CD4-positive, alpha-beta T cell (primary cell): ENCODE data around the gene COPA. TPM values are rescaled to one million over a fixed set of nuclear protein-coding genes. Genes with fewer than 3 reads are reported as not detected.

ENCODE experiments used
- ATAC-seq: fragments of 200-7000 bp; cut with Tn5 transposase; one replicate; pipeline ENCODE4 v1.10.0; 2022; ENCODE audit warnings: mild to moderate bottlenecking; ENCODE audit not compliant: poor library complexity
- CTCF ChIA-PET: fragments of 350-600 bp; sonication (Branson Sonifier 250); formaldehyde crosslinking; loops from one replicate; lab custom pipeline; 2021; ENCODE audit warnings: antibody characterized with exemption, inconsistent platforms; lab: Charles Lee
- POLR2A ChIA-PET: fragments of 350-600 bp; sonication (Branson Sonifier 250); formaldehyde crosslinking; loops from one replicate; lab custom pipeline; 2021; ENCODE audit warnings: antibody characterized with exemption, inconsistent platforms; lab: Charles Lee
- DNase-seq, 14 experiments: peaks; one replicate each; pipeline ENCODE4 v3.0.0-alpha.2; 2013 to 2020; ENCODE audit warnings: mixed read lengths in 2 of 14
- H3K27ac ChIP-seq, 2 donors: one replicate each; pipeline versions ENCODE4 v1.5.1 to v1.7.0; 2013; ENCODE audit warnings: low read length in 2 of 2, low read depth in 1 of 2, mild to moderate bottlenecking in 1 of 2
- H3K27me3 ChIP-seq, 2 experiments: 1 replicate in 1 of 2; 2 replicates in 1 of 2; pipeline versions ENCODE4 v1.6.1 to v1.7.0; 2013; ENCODE audit warnings: low read length in 2 of 2, control low read depth in 1 of 2, mild to moderate bottlenecking in 1 of 2, moderate library complexity in 1 of 2; ENCODE audit not compliant: insufficient read depth in 2 of 2, control insufficient read depth in 1 of 2
- H3K36me3 ChIP-seq: one replicate; pipeline ENCODE4 v1.6.1; 2013; ENCODE audit warnings: low read length, control low read depth; ENCODE audit not compliant: insufficient read depth
- H3K4me1 ChIP-seq: one replicate; pipeline ENCODE4 v1.6.1; 2013; ENCODE audit warnings: low read length, control low read depth; ENCODE audit not compliant: insufficient read depth
- H3K4me3 ChIP-seq: one replicate; pipeline ENCODE4 v1.5.1; 2013; ENCODE audit warnings: mild to moderate bottlenecking, low read length, moderate library complexity
- H3K9me3 ChIP-seq, 2 experiments: 1 replicate in 1 of 2; 2 replicates in 1 of 2; pipeline versions ENCODE4 v1.6.1 to v1.7.0; 2013; ENCODE audit warnings: low read length in 2 of 2, mild to moderate bottlenecking in 2 of 2, control low read depth in 1 of 2, moderate library complexity in 1 of 2; ENCODE audit not compliant: control insufficient read depth in 1 of 2, insufficient read depth in 1 of 2
- H3K27ac Mint-ChIP-seq: one replicate; pipeline ENCODE4 v1.8.0; 2020; ENCODE audit warnings: mixed read lengths
- H3K27me3 Mint-ChIP-seq: one replicate; pipeline ENCODE4 v1.8.0; 2021; ENCODE audit warnings: mixed read lengths
- H3K36me3 Mint-ChIP-seq: one replicate; pipeline ENCODE4 v1.8.0; 2021; ENCODE audit warnings: low read depth, mixed read lengths
- H3K4me1 Mint-ChIP-seq: one replicate; pipeline ENCODE4 v1.8.0; 2021; ENCODE audit warnings: low read depth, mixed read lengths
- H3K4me3 Mint-ChIP-seq: one replicate; pipeline ENCODE4 v1.8.0; 2020; ENCODE audit warnings: mild to moderate bottlenecking, mixed read lengths
- H3K9me3 Mint-ChIP-seq: one replicate; pipeline ENCODE4 v1.8.0; 2020; ENCODE audit warnings: mixed read lengths
- intact Hi-C, 2 experiments: fragments of 100-400 bp; cut with DNase I in 1 of 2; cut with micrococcal nuclease in 1 of 2; formaldehyde crosslinking; loops; one replicate each; pipeline versions ENCODE4 v1.15.1 to v1.9.0; 2023 to 2025; cut with DNase I, micrococcal nuclease
- total RNA-seq, 174 experiments: library from RNA in 2 of 174; stranded (reverse) in 2 of 174; gene quantifications; one replicate each; pipeline ENCODE4 v1.2.3 and lab custom pipeline; 2021 to 2026
- TF ChIP-seq, protein P1 (sequence below): fragments of 200-600 bp; IDR thresholded peaks from one replicate; pipeline ENCODE4 v1.8.0; 2022; ENCODE audit warnings: antibody characterized with exemption, mild to moderate bottlenecking

COPA gene
- total RNA-seq, 2 experiments from 2014 or later, result 95.0 to 107 TPM

DNA sequence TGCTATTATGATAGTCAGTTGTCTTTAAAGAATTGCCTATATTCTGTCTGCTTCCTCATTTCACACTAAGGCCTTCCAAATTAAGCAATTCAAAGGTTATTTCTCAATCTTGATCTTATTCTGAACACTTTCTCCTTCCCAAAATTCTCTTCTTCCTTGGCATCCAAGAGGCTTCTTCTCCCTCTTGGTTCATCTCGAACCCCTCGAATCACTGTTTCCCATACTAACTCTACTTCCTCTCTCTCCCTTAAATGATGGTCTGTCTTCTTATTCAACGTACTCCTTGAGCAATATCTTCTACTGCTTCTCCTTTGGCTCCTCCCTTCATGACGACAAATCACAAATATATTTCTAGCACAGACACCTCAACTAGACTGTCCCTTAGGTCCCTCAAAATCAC, 4.5 kb downstream of the COPA start:
- H3K9me3 ChIP-seq, result no peaks in the 10 kb centered on the region
- Mint-ChIP-seq H3K4me1 (peaks cover 57% of the 10 kb centered on the region), H3K27ac (no peak overlapping the region), H3K27me3 (no peaks in the 10 kb centered on the region), H3K9me3 (no peaks in the 10 kb centered on the region), H3K4me3 (no peak overlapping the region), H3K36me3 (peaks cover 86% of the 10 kb centered on the region)
- ChIA-PET POLR2A (no interaction called here), CTCF (no interaction called here)
- no peaks in the 10 kb centered on the region for H3K27me3 ChIP-seq
- no peak overlapping the region for H3K4me3 ChIP-seq
- TF ChIP-seq, protein P1, sequence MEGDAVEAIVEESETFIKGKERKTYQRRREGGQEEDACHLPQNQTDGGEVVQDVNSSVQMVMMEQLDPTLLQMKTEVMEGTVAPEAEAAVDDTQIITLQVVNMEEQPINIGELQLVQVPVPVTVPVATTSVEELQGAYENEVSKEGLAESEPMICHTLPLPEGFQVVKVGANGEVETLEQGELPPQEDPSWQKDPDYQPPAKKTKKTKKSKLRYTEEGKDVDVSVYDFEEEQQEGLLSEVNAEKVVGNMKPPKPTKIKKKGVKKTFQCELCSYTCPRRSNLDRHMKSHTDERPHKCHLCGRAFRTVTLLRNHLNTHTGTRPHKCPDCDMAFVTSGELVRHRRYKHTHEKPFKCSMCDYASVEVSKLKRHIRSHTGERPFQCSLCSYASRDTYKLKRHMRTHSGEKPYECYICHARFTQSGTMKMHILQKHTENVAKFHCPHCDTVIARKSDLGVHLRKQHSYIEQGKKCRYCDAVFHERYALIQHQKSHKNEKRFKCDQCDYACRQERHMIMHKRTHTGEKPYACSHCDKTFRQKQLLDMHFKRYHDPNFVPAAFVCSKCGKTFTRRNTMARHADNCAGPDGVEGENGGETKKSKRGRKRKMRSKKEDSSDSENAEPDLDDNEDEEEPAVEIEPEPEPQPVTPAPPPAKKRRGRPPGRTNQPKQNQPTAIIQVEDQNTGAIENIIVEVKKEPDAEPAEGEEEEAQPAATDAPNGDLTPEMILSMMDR, result no peak
- ATAC-seq (no peak), DNase-seq (peak in 2 of 14 experiments; percentile 11 to 19)
- H3K36me3 ChIP-seq, result peaks cover 61% of the 10 kb centered on the region
- no peak overlapping the region for H3K27ac ChIP-seq
- peaks cover 8% of the 10 kb centered on the region for H3K4me1 ChIP-seq
- intact Hi-C loops, result no loop called here

DNA sequence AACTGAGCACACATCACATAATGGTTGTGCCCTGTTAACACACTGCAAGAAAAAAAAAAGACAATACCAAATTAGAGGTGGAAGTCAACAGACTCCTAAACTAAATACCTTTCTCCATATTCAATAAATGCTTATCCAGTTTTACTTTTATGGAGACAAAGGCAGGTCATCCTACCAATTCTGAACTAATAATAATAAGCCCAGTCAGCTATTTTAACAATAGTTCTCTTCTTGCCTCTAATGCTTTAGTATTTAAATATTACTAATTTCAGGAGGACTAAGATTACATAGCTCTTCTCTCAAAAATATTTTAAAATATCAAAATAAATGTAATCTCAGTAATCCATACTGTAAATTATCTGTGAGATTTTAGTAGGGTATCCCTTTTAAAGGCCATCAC, 10.5 kb downstream of the COPA start:
- Histone ChIP-seq H3K4me3 (no peak overlapping the region), H3K9me3 (no peaks in the 10 kb centered on the region), H3K36me3 (peaks cover 90% of the 10 kb centered on the region), H3K27me3 (no peaks in the 10 kb centered on the region), H3K4me1 (no peaks in the 10 kb centered on the region), H3K27ac (no peak overlapping the region)
- Mint-ChIP-seq H3K4me3 (no peak overlapping the region), H3K27ac (no peak overlapping the region), H3K27me3 (no peaks in the 10 kb centered on the region), H3K36me3 (peaks cover 88% of the 10 kb centered on the region), H3K9me3 (no peaks in the 10 kb centered on the region), H3K4me1 (peaks cover 4% of the 10 kb centered on the region)
- DNase-seq (no peak), ATAC-seq (no peak)
- intact Hi-C loops, result no loop called here
- ChIA-PET CTCF (interaction anchor here (2.3 kb wide), 1 partner anchor 41 kb away, joined by 9 read pairs; no protein-coding TSS in a partner anchor), POLR2A (no interaction called here)
- TF ChIP-seq, protein P1, result no peak

DNA sequence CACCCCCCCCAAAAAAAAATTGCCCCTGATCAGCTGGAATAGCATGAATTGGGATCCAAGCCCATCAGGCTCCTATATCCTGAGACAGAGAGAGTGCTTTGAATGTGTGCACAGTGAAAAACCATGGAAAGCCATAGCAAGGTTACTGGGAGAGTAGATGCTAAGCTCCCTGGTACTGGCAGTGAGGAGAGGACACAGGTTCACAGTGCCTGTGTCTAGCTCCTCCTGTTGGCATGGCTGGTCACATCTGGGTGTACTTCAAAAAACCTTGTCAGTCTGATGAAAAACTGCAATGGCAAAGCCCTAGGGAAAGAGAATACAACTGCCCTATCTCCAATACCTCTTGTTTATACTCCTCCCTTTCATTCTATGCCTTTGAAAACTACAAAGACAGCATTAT, 12.9 kb downstream of the COPA start:
- H3K36me3 ChIP-seq, result peaks cover 98% of the 10 kb centered on the region
- Mint-ChIP-seq H3K4me1 (peaks cover 4% of the 10 kb centered on the region), H3K36me3 (peaks cover 88% of the 10 kb centered on the region), H3K4me3 (no peak overlapping the region), H3K27ac (no peak overlapping the region), H3K27me3 (no peaks in the 10 kb centered on the region), H3K9me3 (no peaks in the 10 kb centered on the region)
- no peak for DNase-seq
- no peak overlapping the region for H3K4me3 ChIP-seq
- CTCF ChIA-PET, result interaction anchor here (0.9 kb wide), 1 partner anchor 961 kb away, joined by 4 read pairs; no protein-coding TSS in a partner anchor
- no peaks in the 10 kb centered on the region for H3K4me1 ChIP-seq
- POLR2A ChIA-PET, result no interaction called here
- no peaks in the 10 kb centered on the region for H3K27me3 ChIP-seq
- H3K27ac ChIP-seq, result no peak overlapping the region
- TF ChIP-seq, protein P1, result no peak
- ATAC-seq, result no peak
- intact Hi-C loops, result no loop called here
- H3K9me3 ChIP-seq, result no peaks in the 10 kb centered on the region
